Neural crest cell (in vitro differentiated cells): ENCODE data around the gene GOLGA6L2. TPM values are rescaled to one million over a fixed set of nuclear protein-coding genes. Genes with fewer than 3 reads are reported as not detected.

ENCODE experiments used
- DNase-seq: peaks from one replicate; pipeline ENCODE4 v3.0.0; 2021; ENCODE audit warnings: low read depth, mixed read lengths, low spot score
- H3K27ac Mint-ChIP-seq: one replicate; pipeline ENCODE4 v1.8.0; 2021; ENCODE audit warnings: mild to moderate bottlenecking, mixed read lengths; ENCODE audit not compliant: unreplicated experiment
- H3K27me3 Mint-ChIP-seq: 2 replicates; pipeline ENCODE4 v1.8.0; 2021; ENCODE audit warnings: low read depth, mild to moderate bottlenecking, mixed read lengths
- H3K36me3 Mint-ChIP-seq: 2 replicates; pipeline ENCODE4 v1.8.0; 2021; ENCODE audit warnings: low read depth, mild to moderate bottlenecking, mixed read lengths
- H3K4me1 Mint-ChIP-seq: 2 replicates; pipeline ENCODE4 v1.8.0; 2021; ENCODE audit warnings: mixed read lengths
- H3K4me3 Mint-ChIP-seq: one replicate; pipeline ENCODE4 v1.8.0; 2021; ENCODE audit warnings: mild to moderate bottlenecking, mixed read lengths
- H3K9me3 Mint-ChIP-seq: 2 replicates; pipeline ENCODE4 v1.8.0; 2021; ENCODE audit warnings: mixed read lengths
- CTCF ChIP-seq: fragments of 200-600 bp; sonication (generic); conservative IDR thresholded peaks from 2 replicates; pipeline ENCODE4 v1.5.0; 2021; ENCODE audit warnings: antibody characterized with exemption, mild to moderate bottlenecking
- total RNA-seq: library from RNA; stranded (reverse); gene quantifications from 2 replicates; pipeline ENCODE4 v1.2.1, GENCODE V29; 2021

GOLGA6L2 gene
- total RNA-seq, 1 donor from 2014 or later: not detected

GRCh38 chr15:23424111-23424904 is 22.7 kb downstream of the GOLGA6L2 start:
- Mint-ChIP-seq H3K4me1 (no peaks in the 10 kb centered on the region), H3K36me3 (no peaks in the 10 kb centered on the region), H3K9me3 (no peaks in the 10 kb centered on the region), H3K4me3 (no peak overlapping the region), H3K27me3 (no peaks in the 10 kb centered on the region), H3K27ac (no peak overlapping the region)
- no peak for TF ChIP-seq CTCF
- DNase-seq: no peak

GRCh38 chr15:23422946-23423708 is 23.9 kb downstream of the GOLGA6L2 start:
- H3K36me3 Mint-ChIP-seq: no peaks in the 10 kb centered on the region
- H3K27ac Mint-ChIP-seq: no peak overlapping the region
- no peaks in the 10 kb centered on the region for H3K9me3 Mint-ChIP-seq
- no peak overlapping the region for H3K4me3 Mint-ChIP-seq
- TF ChIP-seq CTCF: no peak
- no peaks in the 10 kb centered on the region for H3K27me3 Mint-ChIP-seq
- H3K4me1 Mint-ChIP-seq: no peaks in the 10 kb centered on the region
- DNase-seq: no peak

- no peak overlapping the region for H3K4me3 Mint-ChIP-seq
- no peaks in the 10 kb centered on the region for H3K27me3 Mint-ChIP-seq
- no peak for TF ChIP-seq CTCF
- peaks cover under 1% of the 10 kb centered on the region for H3K9me3 Mint-ChIP-seq
- H3K4me1 Mint-ChIP-seq: no peaks in the 10 kb centered on the region
- no peak overlapping the region for H3K27ac Mint-ChIP-seq
- no peaks in the 10 kb centered on the region for H3K36me3 Mint-ChIP-seq
- no peak for DNase-seq
Observed at GRCh38 chr15:23422099-23422945, 24.7 kb downstream of the GOLGA6L2 start.

GRCh38 chr15:23420806-23421575 is 26.1 kb downstream of the GOLGA6L2 start:
- Mint-ChIP-seq H3K4me3 (no peak overlapping the region), H3K27me3 (no peaks in the 10 kb centered on the region), H3K4me1 (no peaks in the 10 kb centered on the region), H3K9me3 (peaks cover 4% of the 10 kb centered on the region), H3K36me3 (no peaks in the 10 kb centered on the region), H3K27ac (no peak overlapping the region)
- DNase-seq: no peak
- no peak for TF ChIP-seq CTCF
